Measurements from ENCODE around the gene CDC37L1.

CDC37L1 gene

GRCh38 chr9:4686584-4686983, 7.2 kb downstream of the CDC37L1 start:
- WGBS, 2 experiments (ENCODE audit: insufficient coverage in 2 of 2), result no CpG with 5 or more reads among the region's 1 CpG

GRCh38 chr9:4689021-4689420, 9.7 kb downstream of the CDC37L1 start:
- Histone ChIP-seq H3K9me3 (ENCODE audit: control insufficient read depth, low read length) (no peaks in the 10 kb centered on the region), H3K27ac (ENCODE audit: low read depth, low read length, severe bottlenecking) (no peak overlapping the region), H3K4me3 (ENCODE audit: extremely low read depth, insufficient read depth, low read length, poor library complexity, severe bottlenecking) (no peak overlapping the region), H3K4me1 (ENCODE audit: control insufficient read depth, insufficient read depth, low read length, poor library complexity, severe bottlenecking) (no peaks in the 10 kb centered on the region), H3K36me3 (ENCODE audit: control insufficient read depth, insufficient read depth, low read length) (peaks cover 55% of the 10 kb centered on the region)
- WGBS, 2 experiments (ENCODE audit: insufficient coverage in 2 of 2), result 100% methylated on average over 2 of the region's 2 CpGs

More at GRCh38 chr9:4686584-4686983, 7.2 kb downstream of the CDC37L1 start:
- H3K36me3 ChIP-seq (ENCODE audit: control insufficient read depth, insufficient read depth, low read length), result peaks cover 46% of the 10 kb centered on the region
- H3K9me3 ChIP-seq (ENCODE audit: control insufficient read depth, low read length), result no peaks in the 10 kb centered on the region
- no peak overlapping the region for H3K27ac ChIP-seq (ENCODE audit: low read depth, low read length, severe bottlenecking)
- H3K4me3 ChIP-seq (ENCODE audit: extremely low read depth, insufficient read depth, low read length, poor library complexity, severe bottlenecking), result no peak overlapping the region
- H3K4me1 ChIP-seq (ENCODE audit: control insufficient read depth, insufficient read depth, low read length, poor library complexity, severe bottlenecking), result no peaks in the 10 kb centered on the region

- H3K36me3 ChIP-seq (ENCODE audit: control insufficient read depth, insufficient read depth, low read length), result peaks cover 60% of the 10 kb centered on the region
- no peaks in the 10 kb centered on the region for H3K4me1 ChIP-seq (ENCODE audit: control insufficient read depth, insufficient read depth, low read length, poor library complexity, severe bottlenecking)
- no peak overlapping the region for H3K4me3 ChIP-seq (ENCODE audit: extremely low read depth, insufficient read depth, low read length, poor library complexity, severe bottlenecking)
- 90 to 100% methylated on average over 1 of the region's 1 CpG for WGBS, 2 experiments (ENCODE audit: insufficient coverage in 2 of 2)
- no peak overlapping the region for H3K27ac ChIP-seq (ENCODE audit: low read depth, low read length, severe bottlenecking)
- H3K9me3 ChIP-seq (ENCODE audit: control insufficient read depth, low read length), result no peaks in the 10 kb centered on the region
Measured at GRCh38 chr9:4689687-4690104, 10.3 kb downstream of the CDC37L1 start.

GRCh38 chr9:4690144-4690543, 10.8 kb downstream of the CDC37L1 start:
- Histone ChIP-seq H3K9me3 (ENCODE audit: control insufficient read depth, low read length) (no peaks in the 10 kb centered on the region), H3K27ac (ENCODE audit: low read depth, low read length, severe bottlenecking) (no peak overlapping the region), H3K36me3 (ENCODE audit: control insufficient read depth, insufficient read depth, low read length) (peaks cover 60% of the 10 kb centered on the region), H3K4me1 (ENCODE audit: control insufficient read depth, insufficient read depth, low read length, poor library complexity, severe bottlenecking) (no peaks in the 10 kb centered on the region), H3K4me3 (ENCODE audit: extremely low read depth, insufficient read depth, low read length, poor library complexity, severe bottlenecking) (no peak overlapping the region)
- WGBS, 2 experiments (ENCODE audit: insufficient coverage in 2 of 2), result 89 to 100% methylated on average over 1 of the region's 4 CpGs

- peaks cover 57% of the 10 kb centered on the region for H3K36me3 ChIP-seq (ENCODE audit: control insufficient read depth, insufficient read depth, low read length)
Measured at GRCh38 chr9:4691795-4692194, 12.4 kb downstream of the CDC37L1 start.

GRCh38 chr9:4700091-4700490, 20.7 kb downstream of the CDC37L1 start:
- Histone ChIP-seq H3K27ac (ENCODE audit: low read depth, low read length, severe bottlenecking) (no peak overlapping the region), H3K4me1 (ENCODE audit: control insufficient read depth, insufficient read depth, low read length, poor library complexity, severe bottlenecking) (no peaks in the 10 kb centered on the region), H3K9me3 (ENCODE audit: control insufficient read depth, low read length) (no peaks in the 10 kb centered on the region), H3K36me3 (ENCODE audit: control insufficient read depth, insufficient read depth, low read length) (peaks cover 39% of the 10 kb centered on the region), H3K4me3 (ENCODE audit: extremely low read depth, insufficient read depth, low read length, poor library complexity, severe bottlenecking) (no peak overlapping the region)
- WGBS, 2 experiments (ENCODE audit: insufficient coverage in 2 of 2), result 88 to 100% methylated on average over 2 of the region's 3 CpGs

More at GRCh38 chr9:4691795-4692194, 12.4 kb downstream of the CDC37L1 start:
- WGBS, 2 experiments (ENCODE audit: insufficient coverage in 2 of 2), result no CpG with 5 or more reads among the region's 3 CpGs
- no peaks in the 10 kb centered on the region for H3K4me1 ChIP-seq (ENCODE audit: control insufficient read depth, insufficient read depth, low read length, poor library complexity, severe bottlenecking)
- no peak overlapping the region for H3K27ac ChIP-seq (ENCODE audit: low read depth, low read length, severe bottlenecking)
- no peaks in the 10 kb centered on the region for H3K9me3 ChIP-seq (ENCODE audit: control insufficient read depth, low read length)
- no peak overlapping the region for H3K4me3 ChIP-seq (ENCODE audit: extremely low read depth, insufficient read depth, low read length, poor library complexity, severe bottlenecking)

GRCh38 chr9:4700932-4701331, 21.6 kb downstream of the CDC37L1 start:
- Histone ChIP-seq H3K36me3 (ENCODE audit: control insufficient read depth, insufficient read depth, low read length) (peaks cover 40% of the 10 kb centered on the region), H3K9me3 (ENCODE audit: control insufficient read depth, low read length) (no peaks in the 10 kb centered on the region), H3K4me3 (ENCODE audit: extremely low read depth, insufficient read depth, low read length, poor library complexity, severe bottlenecking) (no peak overlapping the region), H3K27ac (ENCODE audit: low read depth, low read length, severe bottlenecking) (no peak overlapping the region), H3K4me1 (ENCODE audit: control insufficient read depth, insufficient read depth, low read length, poor library complexity, severe bottlenecking) (no peaks in the 10 kb centered on the region)
- 100% methylated on average over 1 of the region's 2 CpGs; no CpG with 5 or more reads in 1 of the 2 experiments for WGBS, 2 experiments (ENCODE audit: insufficient coverage in 2 of 2)

GRCh38 chr9:4701526-4701925, 22.2 kb downstream of the CDC37L1 start:
- Histone ChIP-seq H3K4me3 (ENCODE audit: extremely low read depth, insufficient read depth, low read length, poor library complexity, severe bottlenecking) (no peak overlapping the region), H3K27ac (ENCODE audit: low read depth, low read length, severe bottlenecking) (no peak overlapping the region), H3K4me1 (ENCODE audit: control insufficient read depth, insufficient read depth, low read length, poor library complexity, severe bottlenecking) (no peaks in the 10 kb centered on the region), H3K9me3 (ENCODE audit: control insufficient read depth, low read length) (no peaks in the 10 kb centered on the region), H3K36me3 (ENCODE audit: control insufficient read depth, insufficient read depth, low read length) (peaks cover 44% of the 10 kb centered on the region)
- no CpG with 5 or more reads among the region's 1 CpG for WGBS, 2 experiments (ENCODE audit: insufficient coverage in 2 of 2)

- Histone ChIP-seq H3K36me3 (ENCODE audit: control insufficient read depth, insufficient read depth, low read length) (peaks cover 35% of the 10 kb centered on the region), H3K4me3 (ENCODE audit: extremely low read depth, insufficient read depth, low read length, poor library complexity, severe bottlenecking) (no peak overlapping the region), H3K27ac (ENCODE audit: low read depth, low read length, severe bottlenecking) (no peak overlapping the region), H3K4me1 (ENCODE audit: control insufficient read depth, insufficient read depth, low read length, poor library complexity, severe bottlenecking) (no peaks in the 10 kb centered on the region), H3K9me3 (ENCODE audit: control insufficient read depth, low read length) (no peaks in the 10 kb centered on the region)
- WGBS, 2 experiments (ENCODE audit: insufficient coverage in 2 of 2), result 100% methylated on average over 2 of the region's 2 CpGs; no CpG with 5 or more reads in 1 of the 2 experiments
Measured at GRCh38 chr9:4704129-4704528, 24.8 kb downstream of the CDC37L1 start.

- WGBS, 2 experiments (ENCODE audit: insufficient coverage in 2 of 2), result 56 to 71% methylated on average over 1 to 2 of the region's 2 CpGs
- no peak overlapping the region for H3K27ac ChIP-seq (ENCODE audit: low read depth, low read length, severe bottlenecking)
- H3K9me3 ChIP-seq (ENCODE audit: control insufficient read depth, low read length), result no peaks in the 10 kb centered on the region
- no peaks in the 10 kb centered on the region for H3K4me1 ChIP-seq (ENCODE audit: control insufficient read depth, insufficient read depth, low read length, poor library complexity, severe bottlenecking)
- H3K4me3 ChIP-seq (ENCODE audit: extremely low read depth, insufficient read depth, low read length, poor library complexity, severe bottlenecking), result no peak overlapping the region
- peaks cover 41% of the 10 kb centered on the region for H3K36me3 ChIP-seq (ENCODE audit: control insufficient read depth, insufficient read depth, low read length)
Measured at GRCh38 chr9:4706021-4706420, 26.7 kb downstream of the CDC37L1 start.

GRCh38 chr9:4706971-4707622, 27.7 kb downstream of the CDC37L1 start:
- WGBS, 2 experiments (ENCODE audit: insufficient coverage in 2 of 2), result 73 to 88% methylated on average over 2 to 3 of the region's 4 CpGs
- Histone ChIP-seq H3K36me3 (ENCODE audit: control insufficient read depth, insufficient read depth, low read length) (peaks cover 44% of the 10 kb centered on the region), H3K4me1 (ENCODE audit: control insufficient read depth, insufficient read depth, low read length, poor library complexity, severe bottlenecking) (no peaks in the 10 kb centered on the region)

More at GRCh38 chr9:4706971-4707622, 27.7 kb downstream of the CDC37L1 start:
- no peak overlapping the region for H3K4me3 ChIP-seq (ENCODE audit: extremely low read depth, insufficient read depth, low read length, poor library complexity, severe bottlenecking)
- no peaks in the 10 kb centered on the region for H3K9me3 ChIP-seq (ENCODE audit: control insufficient read depth, low read length)
- H3K27ac ChIP-seq (ENCODE audit: low read depth, low read length, severe bottlenecking), result no peak overlapping the region
